ENCODE results near the gene EMSY.
"Not testable (repeated sequence)": the region's sequence is repeated elsewhere in the genome, so short reads cannot be mapped to it uniquely, and the experiment has no call there.

The EMSY gene

DNA sequence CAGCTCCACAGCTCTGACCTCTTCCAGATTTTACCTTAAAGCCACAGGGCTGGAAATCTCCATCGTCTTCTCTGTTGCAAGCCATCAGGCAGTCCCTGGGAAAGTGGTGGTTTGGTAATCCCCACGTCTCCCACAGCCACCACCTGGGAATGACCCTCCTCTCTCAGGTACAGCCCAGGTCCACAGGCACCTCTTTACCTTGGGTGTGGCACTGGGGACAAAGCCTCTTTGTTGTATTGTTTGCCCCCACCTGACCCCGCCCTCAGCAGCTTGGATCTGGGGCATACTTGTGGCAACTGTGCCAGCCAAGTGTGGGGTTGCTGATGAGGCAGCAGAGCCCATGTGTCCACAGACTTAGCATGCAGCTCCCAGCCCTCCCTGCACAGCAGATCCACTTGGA lies 148.1 kb downstream of the EMSY start:
- no peak overlapping the region for H3K27ac ChIP-seq
- H3K4me1 ChIP-seq = peaks cover 0 to 16% (median 9%) of the 10 kb centered on the region in 4 donors
- no peak for DNase-seq
- intact Hi-C loops (cut with DNase I; ENCODE audit: low total_unique reads) = no loop called here
- H3K27me3 ChIP-seq = no peaks in the 10 kb centered on the region
- TF ChIP-seq, protein P1, sequence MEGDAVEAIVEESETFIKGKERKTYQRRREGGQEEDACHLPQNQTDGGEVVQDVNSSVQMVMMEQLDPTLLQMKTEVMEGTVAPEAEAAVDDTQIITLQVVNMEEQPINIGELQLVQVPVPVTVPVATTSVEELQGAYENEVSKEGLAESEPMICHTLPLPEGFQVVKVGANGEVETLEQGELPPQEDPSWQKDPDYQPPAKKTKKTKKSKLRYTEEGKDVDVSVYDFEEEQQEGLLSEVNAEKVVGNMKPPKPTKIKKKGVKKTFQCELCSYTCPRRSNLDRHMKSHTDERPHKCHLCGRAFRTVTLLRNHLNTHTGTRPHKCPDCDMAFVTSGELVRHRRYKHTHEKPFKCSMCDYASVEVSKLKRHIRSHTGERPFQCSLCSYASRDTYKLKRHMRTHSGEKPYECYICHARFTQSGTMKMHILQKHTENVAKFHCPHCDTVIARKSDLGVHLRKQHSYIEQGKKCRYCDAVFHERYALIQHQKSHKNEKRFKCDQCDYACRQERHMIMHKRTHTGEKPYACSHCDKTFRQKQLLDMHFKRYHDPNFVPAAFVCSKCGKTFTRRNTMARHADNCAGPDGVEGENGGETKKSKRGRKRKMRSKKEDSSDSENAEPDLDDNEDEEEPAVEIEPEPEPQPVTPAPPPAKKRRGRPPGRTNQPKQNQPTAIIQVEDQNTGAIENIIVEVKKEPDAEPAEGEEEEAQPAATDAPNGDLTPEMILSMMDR (IDR thresholded peaks at IDR 0.05) = no peak
- no peak overlapping the region for H3K4me3 ChIP-seq
- H3K9me3 ChIP-seq = no peaks in the 10 kb centered on the region
- no peaks in the 10 kb centered on the region for H3K36me3 ChIP-seq

DNA sequence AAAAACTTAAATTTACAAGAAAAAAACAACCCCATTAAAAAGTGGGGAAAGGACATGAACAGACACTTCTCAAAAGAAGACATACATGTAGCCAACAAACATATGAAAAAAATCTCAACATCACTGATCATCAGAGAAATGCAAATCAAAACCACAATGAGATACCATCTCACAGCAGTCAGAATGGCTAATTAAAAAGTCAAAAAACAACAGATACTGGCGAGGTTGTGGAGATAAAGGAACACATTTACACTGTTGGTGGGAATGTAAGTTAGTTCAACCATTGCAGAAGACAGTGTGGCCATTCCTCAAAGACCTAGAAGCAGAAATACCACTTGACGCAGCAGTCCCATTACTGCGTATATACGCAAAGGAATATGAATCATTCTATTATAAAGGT lies 150.3 kb downstream of the EMSY start:
- not testable (repeated sequence) for H3K27me3 ChIP-seq, DNase-seq, H3K9me3 ChIP-seq, H3K4me3 ChIP-seq, H3K27ac ChIP-seq, H3K36me3 ChIP-seq
- intact Hi-C loops (cut with DNase I; ENCODE audit: low total_unique reads) = loop anchor here (5.0 kb wide), 1 partner anchor 82 kb away; no protein-coding TSS in a partner anchor
- H3K4me1 ChIP-seq = peaks cover 0 to 16% (median 7%) of the 10 kb centered on the region in 4 donors

DNA sequence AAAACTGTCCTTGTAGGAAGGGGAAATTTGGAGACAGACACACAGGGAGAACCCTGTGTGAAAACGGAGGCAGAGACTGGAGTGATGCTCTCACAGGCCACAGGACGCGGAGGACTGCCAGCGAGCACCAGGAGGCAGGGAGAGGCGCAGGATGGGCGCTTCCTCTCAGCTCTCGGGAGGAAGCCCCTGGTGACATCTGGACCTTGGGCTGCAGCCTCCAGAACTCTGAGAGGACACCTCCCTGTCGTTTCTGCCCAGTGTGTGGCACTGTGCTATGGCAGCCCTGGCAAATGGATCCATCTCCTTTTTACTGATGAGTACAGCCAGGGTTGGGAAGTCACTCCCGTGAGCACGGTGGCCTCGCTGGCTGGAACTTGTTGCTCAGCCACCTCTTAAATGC lies 151.8 kb downstream of the EMSY start:
- H3K9me3 ChIP-seq = no peaks in the 10 kb centered on the region

DNA sequence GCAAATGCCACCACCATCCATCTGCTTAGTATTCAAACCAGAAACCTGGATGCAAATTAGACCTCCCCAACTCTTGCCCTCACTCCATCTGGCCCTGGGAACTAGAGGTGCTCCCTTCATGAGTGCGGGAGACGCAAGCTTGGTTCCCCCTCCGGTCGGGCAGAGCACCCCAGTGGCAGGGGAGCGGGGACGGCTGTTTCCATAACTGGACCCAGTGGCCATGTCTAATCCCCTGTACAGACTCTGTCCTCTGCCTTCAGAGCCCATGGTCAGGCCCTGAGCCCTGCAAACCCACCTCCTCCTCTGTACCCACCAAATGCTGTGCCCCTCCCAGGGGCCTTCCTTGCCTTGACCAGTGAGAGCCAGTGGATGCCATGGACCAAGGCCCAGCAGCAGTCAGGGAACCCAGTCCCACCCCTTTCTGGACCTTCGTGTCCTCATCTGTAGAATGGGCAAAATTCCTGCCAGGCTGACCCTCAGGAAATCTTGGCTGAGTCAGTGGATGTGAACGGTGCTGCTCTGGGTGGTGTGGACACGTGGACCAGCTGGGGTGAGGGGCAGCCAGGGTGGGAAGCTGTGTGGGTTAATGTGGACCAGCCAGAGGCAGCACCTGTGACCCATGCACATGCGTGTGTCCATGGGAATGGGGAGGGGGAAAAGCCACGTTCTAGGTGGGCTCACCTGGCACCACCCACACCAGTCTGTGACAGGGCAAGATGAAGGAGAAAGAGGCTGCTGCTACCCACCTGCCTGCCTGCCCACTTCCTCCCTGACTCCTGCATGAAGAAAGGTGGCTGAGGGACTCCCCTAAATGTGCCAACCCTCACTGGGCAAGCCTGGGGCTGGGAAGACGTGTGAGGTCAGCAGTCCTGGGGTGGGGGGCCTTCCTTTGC lies 153.0 kb downstream of the EMSY start:
- no peaks in the 10 kb centered on the region for H3K9me3 ChIP-seq
- no peak overlapping the region for H3K4me3 ChIP-seq
- H3K27me3 ChIP-seq = no peaks in the 10 kb centered on the region
- intact Hi-C loops (cut with DNase I; ENCODE audit: low total_unique reads) = loop anchor here (5.0 kb wide), 1 partner anchor 80 kb away; no protein-coding TSS in a partner anchor
- no peak for DNase-seq
- TF ChIP-seq, protein P1 (IDR thresholded peaks at IDR 0.05) = no peak
- H3K36me3 ChIP-seq = no peaks in the 10 kb centered on the region
- peaks cover 0 to 16% (median 7%) of the 10 kb centered on the region in 4 donors for H3K4me1 ChIP-seq
- H3K27ac ChIP-seq = no peak overlapping the region

More for the DNA sequence above, 151.8 kb downstream of the EMSY start:
- DNase-seq = no peak
- TF ChIP-seq, protein P1 (IDR thresholded peaks at IDR 0.05) = no peak
- no peaks in the 10 kb centered on the region for H3K36me3 ChIP-seq
- H3K27ac ChIP-seq = no peak overlapping the region
- intact Hi-C loops (cut with DNase I; ENCODE audit: low total_unique reads) = loop anchor here (5.0 kb wide), 1 partner anchor 81 kb away; no protein-coding TSS in a partner anchor
- peaks cover 0 to 16% (median 7%) of the 10 kb centered on the region in 4 donors for H3K4me1 ChIP-seq
- H3K27me3 ChIP-seq = no peaks in the 10 kb centered on the region
- H3K4me3 ChIP-seq = no peak overlapping the region

DNA sequence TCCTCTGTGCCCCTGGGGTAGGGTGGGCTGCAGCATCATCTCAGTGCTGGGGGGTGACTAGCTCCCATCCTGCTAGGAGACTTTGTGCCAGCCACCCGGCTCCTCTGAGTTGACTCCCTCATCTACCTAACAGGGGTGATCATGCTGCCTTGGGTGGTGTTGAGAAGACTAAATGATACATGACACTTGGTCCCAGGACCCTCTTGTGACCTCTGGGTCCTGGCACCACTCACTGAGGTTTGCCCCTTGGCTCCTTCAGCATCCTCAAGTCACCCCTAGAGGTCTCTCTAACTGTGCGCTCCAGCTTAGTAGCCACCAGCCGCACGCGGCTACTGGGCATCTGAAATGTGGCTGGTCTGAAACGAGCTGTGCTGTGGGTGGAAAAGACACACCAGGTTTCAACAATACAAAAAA lies 153.6 kb downstream of the EMSY start:
- H3K36me3 ChIP-seq = no peaks in the 10 kb centered on the region
- no peaks in the 10 kb centered on the region for H3K9me3 ChIP-seq
- H3K27me3 ChIP-seq = no peaks in the 10 kb centered on the region
- TF ChIP-seq, protein P1 (IDR thresholded peaks at IDR 0.05) = peak; percentile 57 to 62
- peaks cover 0 to 16% (median 7%) of the 10 kb centered on the region in 4 donors for H3K4me1 ChIP-seq
- intact Hi-C loops (cut with DNase I; ENCODE audit: low total_unique reads) = loop anchor here (5.0 kb wide), 1 partner anchor 79 kb away; no protein-coding TSS in a partner anchor
- H3K4me3 ChIP-seq = no peak overlapping the region
- peak in 1 of 2 donors; percentile 43 for DNase-seq
- H3K27ac ChIP-seq = no peak overlapping the region
